ENCODE measurements around the gene MGAT4A.

GRCh38 chr2:98730707-98731040, 258 bp downstream of the MGAT4A start:
- TF ChIP-seq ZNF24 (IDR thresholded peaks at IDR 0.05), result no peak
- no peak for TF ChIP-seq RELB (IDR thresholded peaks at IDR 0.05; ENCODE audit: low read depth)
- no peak for TF ChIP-seq ELK1 (IDR thresholded peaks at IDR 0.05; ENCODE audit: low read depth, low read length)
- no peak for TF ChIP-seq ASH2L (IDR thresholded peaks at IDR 0.05; ENCODE audit: borderline replicate concordance, low read depth)
- TF ChIP-seq SP1 (IDR thresholded peaks at IDR 0.05; ENCODE audit: low read depth, low read length), result no peak

Data from GM12878 (cell line).